ENCODE results near the gene MACF1.
"Not testable (repeated sequence)": the region's sequence is repeated elsewhere in the genome, so short reads cannot be mapped to it uniquely, and the experiment has no call there.

The MACF1 gene, protein sequence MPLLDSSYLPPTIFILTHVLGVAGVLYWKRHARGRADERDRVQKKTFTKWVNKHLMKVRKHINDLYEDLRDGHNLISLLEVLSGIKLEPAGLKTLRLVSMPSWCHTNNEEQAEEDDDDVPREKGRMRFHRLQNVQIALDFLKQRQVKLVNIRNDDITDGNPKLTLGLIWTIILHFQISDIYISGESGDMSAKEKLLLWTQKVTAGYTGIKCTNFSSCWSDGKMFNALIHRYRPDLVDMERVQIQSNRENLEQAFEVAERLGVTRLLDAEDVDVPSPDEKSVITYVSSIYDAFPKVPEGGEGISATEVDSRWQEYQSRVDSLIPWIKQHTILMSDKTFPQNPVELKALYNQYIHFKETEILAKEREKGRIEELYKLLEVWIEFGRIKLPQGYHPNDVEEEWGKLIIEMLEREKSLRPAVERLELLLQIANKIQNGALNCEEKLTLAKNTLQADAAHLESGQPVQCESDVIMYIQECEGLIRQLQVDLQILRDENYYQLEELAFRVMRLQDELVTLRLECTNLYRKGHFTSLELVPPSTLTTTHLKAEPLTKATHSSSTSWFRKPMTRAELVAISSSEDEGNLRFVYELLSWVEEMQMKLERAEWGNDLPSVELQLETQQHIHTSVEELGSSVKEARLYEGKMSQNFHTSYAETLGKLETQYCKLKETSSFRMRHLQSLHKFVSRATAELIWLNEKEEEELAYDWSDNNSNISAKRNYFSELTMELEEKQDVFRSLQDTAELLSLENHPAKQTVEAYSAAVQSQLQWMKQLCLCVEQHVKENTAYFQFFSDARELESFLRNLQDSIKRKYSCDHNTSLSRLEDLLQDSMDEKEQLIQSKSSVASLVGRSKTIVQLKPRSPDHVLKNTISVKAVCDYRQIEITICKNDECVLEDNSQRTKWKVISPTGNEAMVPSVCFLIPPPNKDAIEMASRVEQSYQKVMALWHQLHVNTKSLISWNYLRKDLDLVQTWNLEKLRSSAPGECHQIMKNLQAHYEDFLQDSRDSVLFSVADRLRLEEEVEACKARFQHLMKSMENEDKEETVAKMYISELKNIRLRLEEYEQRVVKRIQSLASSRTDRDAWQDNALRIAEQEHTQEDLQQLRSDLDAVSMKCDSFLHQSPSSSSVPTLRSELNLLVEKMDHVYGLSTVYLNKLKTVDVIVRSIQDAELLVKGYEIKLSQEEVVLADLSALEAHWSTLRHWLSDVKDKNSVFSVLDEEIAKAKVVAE (N-terminal part only)

DNA sequence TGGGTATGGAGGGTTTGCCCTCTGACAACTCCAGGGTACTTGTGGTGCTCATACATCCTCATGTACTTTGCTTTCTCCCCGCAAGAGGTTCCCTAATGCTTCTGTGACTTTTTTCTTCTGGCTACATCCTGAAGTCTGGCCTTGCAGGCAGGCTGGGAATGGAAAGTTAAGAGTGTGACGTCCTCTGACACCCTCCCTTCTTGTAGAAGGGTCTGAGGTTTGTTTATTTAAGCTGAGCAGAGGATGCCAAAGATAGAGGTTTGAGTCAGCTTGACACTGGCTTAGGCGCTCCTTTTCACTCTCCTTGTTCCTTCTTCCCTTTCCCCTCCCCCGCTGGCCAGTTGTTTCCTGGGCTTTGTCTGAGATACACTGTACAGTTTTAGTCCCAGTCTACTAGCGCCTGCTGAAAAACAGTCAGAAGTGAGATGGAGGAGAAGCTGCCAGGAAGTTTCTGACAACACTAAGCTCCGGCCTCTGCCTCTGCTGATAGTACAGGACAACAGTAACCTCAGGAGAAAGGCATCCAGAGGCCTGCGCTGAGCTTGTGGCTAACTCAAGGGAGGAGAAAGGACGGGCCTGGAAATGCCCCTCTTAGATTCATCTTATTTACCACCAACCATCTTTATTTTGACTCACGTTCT lies at the start of gene MACF1:
Gene MACF1 (plus strand): TSS at position 255 of the 641 bp plus-strand sequence. CDS start 328 bp downstream, at position 583.
- peak; percentile 64 for DNase-seq

DNA sequence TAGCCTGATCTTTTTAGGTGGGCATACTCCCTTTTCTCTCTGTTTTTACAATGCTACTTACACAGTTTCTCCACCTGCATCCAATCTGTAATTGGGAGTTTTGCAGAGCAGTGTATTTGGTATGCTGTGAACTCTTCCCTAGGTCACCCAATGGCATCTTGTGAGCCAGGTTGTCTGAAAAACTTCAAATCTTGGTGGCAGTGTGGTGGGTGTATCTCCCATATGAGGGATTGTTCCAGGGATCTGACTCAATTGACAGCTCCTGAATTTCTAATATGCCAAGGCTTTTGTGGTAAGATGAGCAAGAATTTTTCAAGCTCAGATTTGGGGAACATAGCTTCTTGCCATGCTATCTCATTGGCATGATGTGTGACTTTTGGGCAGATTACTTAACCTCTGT lies 47.2 kb upstream of the MACF1 start:
- DNase-seq = no peak

DNA sequence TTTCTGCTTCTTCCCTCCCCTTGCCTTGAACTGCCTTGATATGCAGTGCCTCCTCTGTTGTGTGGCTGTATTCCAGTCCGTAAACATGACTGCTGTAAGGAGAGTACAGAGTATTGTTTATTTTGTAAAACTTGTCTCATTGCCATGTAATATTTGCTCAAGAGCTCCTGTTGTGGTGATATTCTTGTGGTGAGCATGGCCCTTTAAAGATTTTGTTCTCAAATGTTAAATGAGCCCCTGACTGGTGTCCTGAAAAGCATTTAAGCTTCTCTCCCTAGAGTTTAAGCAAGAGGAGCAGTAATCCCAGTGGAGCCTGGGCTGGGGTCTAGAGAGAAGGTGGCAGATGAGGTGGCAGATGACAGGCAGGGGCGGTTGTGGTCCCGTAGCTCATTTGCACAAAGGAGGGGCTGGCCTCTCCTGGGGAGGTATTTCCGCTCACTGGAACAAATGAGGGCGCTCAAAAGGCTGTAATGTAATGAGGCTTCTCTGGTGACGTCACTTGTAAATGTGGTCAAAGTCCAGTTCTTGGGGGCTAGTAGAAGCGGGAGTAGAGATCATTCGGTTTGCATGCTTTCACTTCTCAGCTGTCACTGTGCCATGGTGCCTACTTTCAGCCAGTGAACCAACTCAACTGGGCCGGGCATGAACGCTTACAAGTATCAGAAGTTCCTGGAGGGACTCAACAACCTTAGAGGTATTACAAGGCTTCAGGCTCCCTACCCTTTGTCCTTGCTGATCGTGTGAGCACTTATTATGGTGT lies 46.0 kb upstream of the MACF1 start:
- no peak for DNase-seq

DNA sequence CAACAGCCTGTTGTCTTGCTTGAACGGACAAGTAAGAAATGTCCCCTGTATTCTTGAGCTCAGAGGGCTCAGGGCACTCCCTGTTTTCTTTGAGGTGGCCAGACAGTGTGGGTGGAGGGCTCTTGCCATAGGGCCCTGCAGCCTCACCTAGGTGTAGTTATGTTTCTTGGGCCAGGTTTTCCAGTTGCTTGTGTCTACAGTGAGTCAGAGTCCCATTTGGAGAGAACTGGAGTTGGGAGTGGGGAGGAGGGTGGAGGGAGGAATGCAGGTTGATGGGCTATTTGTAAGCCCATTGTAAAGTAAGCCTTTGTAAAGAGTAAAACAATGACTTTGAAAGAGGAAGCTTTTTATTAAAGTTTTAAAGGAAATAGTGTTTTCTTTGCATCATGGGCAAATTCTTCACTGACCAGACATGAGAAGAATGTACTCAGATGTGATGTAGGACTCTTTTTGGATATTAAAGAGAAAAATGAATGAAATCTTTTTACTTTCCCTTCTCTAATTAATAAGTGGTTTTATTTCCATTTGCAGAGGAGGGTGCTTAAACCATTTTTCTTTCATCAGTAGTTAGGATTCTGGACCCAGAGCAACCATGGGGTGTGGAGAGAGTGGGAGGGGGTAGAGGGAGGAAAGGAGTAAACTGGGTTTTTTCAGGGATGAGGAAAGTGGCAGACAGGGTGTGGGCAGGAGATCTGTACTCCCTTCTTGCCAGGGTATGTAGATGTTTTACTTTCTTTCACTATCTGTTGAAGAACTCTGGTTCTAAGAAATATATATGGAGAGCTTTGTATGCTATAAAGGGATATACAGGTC lies 45.1 kb upstream of the MACF1 start:
- no peak for DNase-seq

DNA sequence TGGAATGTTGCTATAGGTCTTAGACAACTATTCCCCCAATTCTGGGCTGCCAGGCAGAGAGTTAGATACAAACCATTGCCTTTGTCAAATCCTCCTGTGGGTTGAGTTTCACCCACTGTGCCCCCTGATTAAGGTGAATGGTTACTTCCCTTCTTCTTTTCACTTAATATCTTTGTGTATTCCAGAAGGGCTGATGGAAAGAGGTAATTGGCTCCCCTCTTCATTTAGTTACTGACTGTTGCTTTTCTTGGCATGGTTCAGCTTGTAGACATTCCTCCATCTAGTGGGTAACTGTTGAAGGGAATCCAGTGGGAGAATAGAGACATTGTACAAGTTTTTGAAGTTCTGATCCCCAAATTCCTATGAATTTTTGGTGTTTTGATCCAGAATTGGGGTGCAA lies 43.8 kb upstream of the MACF1 start:
- no peak for DNase-seq

DNA sequence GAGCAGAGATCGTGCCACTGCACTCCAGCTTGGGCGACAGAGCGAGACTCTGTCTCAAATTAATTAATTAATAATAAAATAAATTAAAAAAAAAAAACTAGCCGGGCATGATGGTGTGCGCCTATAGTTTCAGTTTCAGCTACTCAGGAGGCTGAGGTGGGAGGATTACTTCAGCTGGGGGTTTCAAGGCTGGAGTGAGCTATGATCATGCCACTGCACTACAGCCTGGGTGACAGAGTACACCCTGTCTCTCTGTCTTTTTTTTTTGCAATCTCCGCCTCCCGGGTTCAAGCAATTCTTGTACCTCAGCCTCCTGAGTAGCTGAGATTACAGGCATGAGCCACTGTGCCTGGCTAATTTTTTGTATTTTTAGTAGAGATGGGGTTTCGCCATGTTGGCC lies 42.7 kb upstream of the MACF1 start:
- not testable (repeated sequence) for DNase-seq

DNA sequence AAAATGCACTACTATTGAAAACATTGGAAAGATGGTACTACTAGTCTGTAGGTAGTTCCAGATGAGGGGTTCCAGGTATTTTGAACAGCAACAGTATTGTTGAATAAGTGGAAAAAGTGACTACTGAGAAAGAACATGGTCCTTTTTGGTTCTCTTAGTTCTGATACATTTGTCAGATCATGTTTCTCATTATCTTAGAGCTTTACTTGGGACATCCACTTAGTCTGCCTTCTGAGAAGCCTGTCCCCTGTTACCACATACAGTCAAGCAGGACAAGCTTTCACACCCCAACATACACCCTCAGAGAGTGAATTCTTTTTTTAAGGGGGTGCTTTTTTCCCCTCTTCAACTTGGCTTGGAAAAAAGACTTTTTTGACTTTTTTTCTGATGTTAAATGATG lies 41.0 kb upstream of the MACF1 start:
- DNase-seq = no peak

DNA sequence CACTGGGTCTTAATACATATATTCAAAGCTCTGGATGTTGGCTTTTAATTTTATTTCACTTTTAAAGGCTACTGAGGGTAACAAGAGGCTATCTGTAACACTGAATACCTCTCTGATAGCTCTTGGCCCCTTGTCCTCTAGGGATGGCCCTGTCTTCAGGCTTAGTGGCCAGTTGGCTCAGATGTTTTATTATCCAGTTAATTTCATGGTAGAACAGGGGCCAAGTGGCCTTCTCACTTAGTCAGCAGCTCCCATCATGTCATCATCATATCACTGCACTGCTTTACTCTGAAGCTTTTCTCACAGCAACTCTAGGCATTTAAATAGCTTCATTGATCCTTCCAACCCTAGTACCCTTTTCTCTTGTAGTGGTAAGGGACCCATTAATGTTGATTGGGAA lies 40.2 kb upstream of the MACF1 start:
- DNase-seq = no peak

DNA sequence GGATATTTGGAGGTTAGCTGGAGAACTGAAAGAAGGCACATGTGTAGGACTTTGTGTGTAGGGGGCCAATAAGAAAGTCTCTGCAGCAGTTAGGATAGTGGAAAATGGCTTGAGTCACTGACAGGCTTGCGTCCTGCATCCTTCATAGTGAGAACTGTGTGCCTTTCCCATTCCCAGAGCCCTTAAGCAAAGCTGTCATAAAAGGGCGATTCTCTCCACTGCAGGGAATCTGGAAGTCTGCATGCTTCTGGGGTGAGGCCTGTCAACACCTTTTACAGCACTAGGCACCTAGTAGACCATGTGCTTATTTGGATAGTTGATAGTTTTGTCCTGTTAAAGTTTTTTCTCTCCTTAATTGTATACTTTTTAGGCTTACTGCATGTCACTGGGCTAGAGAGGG lies 39.4 kb upstream of the MACF1 start:
- no peak for DNase-seq

DNA sequence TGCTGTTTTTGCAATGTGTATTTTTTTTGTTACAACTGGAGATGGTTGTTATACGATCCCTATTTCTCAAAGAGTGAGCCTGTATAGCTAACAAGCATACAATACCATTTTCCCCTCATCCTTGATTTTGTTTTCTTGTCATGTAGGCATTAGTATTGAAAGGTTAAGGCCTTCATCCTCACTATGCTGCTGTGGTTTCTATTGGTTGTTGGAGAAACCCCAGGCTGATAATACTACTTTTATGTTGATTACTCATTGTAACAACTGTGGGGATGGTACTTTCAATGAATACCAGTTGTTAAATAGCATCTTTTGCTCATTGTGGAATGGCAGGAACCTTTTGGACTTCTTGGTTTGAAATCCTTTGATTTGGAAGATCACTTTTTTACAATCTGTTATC lies 39.0 kb upstream of the MACF1 start:
- DNase-seq = no peak

DNA sequence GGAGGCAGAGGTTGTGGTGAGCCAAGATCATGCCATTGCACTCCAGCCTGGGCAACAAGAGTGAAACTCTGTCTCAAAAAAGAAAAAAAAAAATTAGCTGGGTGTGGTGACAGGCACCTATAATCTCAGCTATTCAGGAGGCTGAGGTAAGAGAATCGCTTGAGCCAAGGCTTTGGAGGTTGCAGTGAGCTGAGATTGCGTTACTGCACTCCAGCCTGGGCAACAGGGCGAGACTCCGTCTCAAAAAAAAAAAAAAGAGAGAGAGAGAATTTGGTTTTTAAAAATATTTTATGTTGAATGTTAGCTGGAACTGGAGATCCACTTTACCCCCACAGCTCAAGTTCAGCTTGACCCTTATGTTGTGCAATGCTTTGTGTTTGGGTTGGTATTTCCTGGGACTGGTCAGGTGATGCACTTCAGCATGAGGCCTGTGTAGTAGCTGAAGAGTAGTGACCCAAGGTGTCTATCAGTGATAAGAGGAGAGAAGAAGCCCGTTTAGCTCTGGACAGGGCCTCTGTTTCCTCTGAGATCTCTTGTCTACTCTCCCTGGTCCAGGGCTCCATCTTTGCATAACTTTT lies 36.8 kb upstream of the MACF1 start:
- no peak for DNase-seq

DNA sequence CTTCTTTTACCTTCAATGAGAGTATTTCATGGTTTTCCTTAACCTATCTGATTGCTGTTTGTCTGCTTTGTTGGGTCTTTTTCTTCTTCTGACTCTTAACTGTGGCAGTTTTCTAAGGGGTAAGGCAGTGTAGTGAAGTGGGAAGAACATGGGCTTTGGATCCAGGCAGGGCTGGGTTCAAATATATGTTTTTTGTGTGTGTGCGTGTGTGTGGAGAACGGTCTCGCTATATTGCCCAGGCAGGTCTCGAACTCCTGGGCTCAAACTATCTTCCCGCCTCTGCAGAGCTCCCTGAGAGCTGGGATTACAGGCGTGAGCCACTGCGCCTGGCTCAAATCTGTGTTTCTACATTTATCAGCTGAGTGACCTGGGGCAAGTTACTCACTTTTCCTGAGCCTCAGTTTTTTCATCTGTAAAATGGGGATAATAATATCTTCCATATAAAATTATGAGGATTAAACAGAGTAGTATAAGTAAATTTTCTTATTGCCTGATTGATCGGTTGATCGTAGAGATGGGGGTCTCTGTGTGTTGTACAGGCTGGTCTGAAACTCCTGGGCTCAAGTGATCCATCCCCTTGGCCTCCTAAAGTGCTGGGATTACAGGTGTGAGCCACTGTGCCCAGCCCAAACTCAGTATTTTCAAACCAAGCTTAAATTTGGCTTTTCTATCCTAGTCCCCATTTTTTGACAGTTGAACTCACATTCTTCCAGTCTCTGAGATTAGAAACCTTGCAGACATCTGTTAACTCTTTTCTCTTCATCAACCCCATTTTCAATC lies 36.0 kb upstream of the MACF1 start:
- DNase-seq = no peak

DNA sequence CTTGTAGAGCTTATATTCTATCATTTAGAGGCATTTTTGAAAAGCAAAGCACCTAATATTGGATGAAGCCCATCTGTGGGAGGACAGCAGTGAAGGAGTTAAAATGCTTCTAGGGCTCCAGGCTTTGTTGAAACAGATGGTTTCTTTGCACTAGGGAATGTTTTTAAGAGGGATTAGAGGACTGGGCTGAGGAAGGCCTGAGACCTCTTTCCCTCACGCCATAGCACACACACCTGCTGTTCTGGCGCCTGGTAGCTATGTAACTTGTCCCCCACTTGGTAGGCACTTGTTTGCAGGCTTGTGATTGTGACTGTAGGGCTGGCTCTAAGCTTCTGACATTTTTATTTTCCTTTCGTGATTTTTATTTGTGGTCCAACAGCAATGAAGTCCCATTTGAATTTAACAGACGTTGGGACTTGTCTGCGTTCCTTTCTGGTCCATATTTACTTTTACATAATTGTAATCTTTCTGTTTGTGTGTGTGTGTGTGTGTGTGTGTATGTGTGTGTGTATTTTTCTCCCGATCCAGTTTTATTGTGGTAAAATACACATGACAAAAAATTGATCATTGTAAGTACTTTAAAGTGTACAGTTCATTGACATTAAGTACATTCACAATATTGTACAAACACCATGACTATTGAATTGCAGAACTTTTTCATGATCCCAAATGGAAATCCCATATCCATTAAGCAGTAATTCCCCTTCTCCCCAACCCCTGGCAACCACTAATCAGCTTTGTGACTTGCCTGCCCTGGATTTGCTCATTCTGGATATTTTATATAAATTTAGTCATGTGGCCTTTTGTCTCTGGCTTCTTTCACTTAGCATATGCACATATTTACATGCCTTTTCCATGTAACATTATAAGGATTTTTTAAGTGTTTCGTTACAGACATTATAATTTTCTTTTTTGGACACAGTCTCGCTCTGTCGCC lies 33.5 kb upstream of the MACF1 start:
- no peak for DNase-seq

DNA sequence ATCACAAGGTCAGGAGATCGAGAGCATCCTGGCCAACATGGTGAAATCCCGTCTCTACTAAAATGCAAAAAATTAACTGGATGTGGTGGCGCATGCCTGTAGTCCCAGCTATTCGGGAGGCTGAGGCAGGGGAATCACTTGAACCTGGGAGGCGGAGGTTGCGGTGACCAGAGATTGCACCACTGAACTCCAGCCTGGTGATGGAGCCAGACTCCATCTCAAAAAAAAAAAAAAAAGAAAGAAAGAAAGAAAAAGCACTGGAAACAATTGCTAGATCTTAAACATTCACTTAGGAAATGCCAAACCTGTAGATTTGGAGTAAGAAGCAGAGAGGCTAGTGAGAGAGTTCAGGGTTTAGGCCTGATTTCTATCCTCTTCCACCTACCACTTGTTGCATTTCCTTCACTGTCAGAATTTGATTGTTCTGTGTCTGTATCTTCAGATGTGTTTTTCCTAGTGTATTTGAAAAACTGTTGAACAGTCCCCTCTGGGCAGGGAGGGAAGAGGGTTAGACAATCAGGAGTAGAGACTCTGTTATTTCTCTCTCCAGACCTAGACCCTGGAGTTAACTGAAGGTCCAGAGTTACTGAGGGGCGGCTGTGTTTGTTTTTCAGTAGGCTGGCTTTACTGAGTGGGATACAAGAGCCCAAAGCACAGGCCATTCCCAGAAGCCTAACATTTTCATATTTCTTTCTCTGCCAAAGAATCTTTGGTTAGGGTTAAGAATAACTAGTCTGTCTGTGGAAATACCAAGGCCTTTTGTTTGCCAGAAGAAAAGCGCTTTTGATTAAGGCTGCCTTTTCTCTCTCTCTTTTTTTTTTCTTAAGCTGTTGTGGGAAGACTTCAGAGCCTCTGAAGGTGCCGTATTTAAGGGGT lies 31.1 kb upstream of the MACF1 start:
- DNase-seq = no peak

DNA sequence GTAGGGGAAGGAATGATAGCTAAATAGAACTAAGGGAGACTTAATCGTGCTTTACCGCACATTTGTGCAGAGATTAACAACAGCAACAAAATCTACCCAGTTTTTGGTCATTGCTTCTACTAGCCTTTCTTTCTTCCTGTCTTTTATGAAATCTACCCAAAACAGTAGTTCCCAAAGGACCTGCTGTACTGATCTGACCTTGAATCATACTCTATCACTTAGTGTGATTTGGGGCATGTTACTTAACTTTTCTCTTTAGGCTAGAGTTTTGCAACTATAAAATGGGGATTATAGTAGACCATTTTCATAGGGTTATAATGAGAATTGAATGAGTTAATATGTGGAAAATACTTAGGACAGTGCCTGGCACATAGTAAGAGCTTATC lies 30.5 kb upstream of the MACF1 start:
- no peak for DNase-seq

DNA sequence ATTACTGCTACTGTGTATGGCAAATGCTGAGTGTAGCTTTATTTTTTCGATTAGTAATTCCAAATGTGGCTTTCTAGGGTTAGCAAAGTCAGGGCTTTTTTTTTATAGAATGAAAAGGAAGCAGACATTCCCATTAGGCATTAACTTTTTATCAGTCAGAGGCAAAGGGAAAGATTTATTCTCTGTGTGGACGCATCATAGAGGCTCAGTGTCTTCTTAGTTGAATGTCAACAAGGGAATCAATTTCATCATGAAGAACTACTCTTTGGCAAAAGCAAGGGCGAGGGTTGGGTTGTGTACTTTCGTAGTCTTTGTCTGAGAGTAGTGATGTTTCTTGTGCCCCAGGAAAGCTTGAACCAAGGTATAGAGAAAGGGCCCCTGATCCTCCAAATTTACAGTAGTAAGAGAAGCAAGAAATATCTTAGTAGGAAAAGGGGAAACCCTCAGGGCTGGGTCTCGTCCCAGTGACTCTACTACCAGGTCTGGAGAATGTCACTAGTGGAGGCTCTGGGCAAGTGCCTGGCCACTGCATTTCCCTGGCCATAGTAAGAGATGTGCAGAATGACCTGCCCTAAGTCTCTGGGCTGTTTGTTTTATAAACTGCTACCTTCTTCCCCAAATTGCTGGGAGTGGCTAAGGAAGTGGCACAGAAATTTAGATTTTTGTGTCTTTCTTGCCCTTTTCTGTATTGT lies 30.0 kb upstream of the MACF1 start:
- DNase-seq = no peak

DNA sequence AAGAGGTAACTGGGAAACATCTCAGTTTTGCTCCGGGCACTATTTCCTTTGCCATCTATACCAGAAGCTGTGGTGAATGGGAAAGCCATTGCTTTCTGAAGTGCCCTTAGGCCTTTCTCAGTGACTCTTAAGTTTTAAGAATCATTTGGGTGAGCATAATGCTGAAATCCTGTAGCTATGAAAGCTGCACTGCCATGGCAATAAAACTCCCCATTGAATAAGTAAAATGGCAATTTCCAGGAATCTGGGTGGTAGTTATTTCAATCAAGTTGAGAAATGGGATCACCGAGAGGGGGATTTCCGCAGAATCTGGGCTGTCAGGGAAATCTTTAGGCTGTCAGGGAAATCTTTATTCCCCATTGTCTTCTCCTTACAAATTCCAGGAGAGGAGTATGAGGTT lies 26.8 kb upstream of the MACF1 start:
- DNase-seq = no peak

Data from activated T-cell treated with anti-CD3 and anti-CD28 coated beads, Interleukin-2, amount 50 U/mL, for 48 hours (primary cell).